ENCODE data around the gene CENATAC.

- TF ChIP-seq, protein P1, sequence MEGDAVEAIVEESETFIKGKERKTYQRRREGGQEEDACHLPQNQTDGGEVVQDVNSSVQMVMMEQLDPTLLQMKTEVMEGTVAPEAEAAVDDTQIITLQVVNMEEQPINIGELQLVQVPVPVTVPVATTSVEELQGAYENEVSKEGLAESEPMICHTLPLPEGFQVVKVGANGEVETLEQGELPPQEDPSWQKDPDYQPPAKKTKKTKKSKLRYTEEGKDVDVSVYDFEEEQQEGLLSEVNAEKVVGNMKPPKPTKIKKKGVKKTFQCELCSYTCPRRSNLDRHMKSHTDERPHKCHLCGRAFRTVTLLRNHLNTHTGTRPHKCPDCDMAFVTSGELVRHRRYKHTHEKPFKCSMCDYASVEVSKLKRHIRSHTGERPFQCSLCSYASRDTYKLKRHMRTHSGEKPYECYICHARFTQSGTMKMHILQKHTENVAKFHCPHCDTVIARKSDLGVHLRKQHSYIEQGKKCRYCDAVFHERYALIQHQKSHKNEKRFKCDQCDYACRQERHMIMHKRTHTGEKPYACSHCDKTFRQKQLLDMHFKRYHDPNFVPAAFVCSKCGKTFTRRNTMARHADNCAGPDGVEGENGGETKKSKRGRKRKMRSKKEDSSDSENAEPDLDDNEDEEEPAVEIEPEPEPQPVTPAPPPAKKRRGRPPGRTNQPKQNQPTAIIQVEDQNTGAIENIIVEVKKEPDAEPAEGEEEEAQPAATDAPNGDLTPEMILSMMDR (conservative IDR thresholded peaks at IDR 0.05; ENCODE audit: low read depth in 2 of 2): no peak
- no peak for TF ChIP-seq EZH2 (IDR thresholded peaks at IDR 0.05; ENCODE audit: low read depth, unreplicated experiment)
- TF ChIP-seq, protein P2, sequence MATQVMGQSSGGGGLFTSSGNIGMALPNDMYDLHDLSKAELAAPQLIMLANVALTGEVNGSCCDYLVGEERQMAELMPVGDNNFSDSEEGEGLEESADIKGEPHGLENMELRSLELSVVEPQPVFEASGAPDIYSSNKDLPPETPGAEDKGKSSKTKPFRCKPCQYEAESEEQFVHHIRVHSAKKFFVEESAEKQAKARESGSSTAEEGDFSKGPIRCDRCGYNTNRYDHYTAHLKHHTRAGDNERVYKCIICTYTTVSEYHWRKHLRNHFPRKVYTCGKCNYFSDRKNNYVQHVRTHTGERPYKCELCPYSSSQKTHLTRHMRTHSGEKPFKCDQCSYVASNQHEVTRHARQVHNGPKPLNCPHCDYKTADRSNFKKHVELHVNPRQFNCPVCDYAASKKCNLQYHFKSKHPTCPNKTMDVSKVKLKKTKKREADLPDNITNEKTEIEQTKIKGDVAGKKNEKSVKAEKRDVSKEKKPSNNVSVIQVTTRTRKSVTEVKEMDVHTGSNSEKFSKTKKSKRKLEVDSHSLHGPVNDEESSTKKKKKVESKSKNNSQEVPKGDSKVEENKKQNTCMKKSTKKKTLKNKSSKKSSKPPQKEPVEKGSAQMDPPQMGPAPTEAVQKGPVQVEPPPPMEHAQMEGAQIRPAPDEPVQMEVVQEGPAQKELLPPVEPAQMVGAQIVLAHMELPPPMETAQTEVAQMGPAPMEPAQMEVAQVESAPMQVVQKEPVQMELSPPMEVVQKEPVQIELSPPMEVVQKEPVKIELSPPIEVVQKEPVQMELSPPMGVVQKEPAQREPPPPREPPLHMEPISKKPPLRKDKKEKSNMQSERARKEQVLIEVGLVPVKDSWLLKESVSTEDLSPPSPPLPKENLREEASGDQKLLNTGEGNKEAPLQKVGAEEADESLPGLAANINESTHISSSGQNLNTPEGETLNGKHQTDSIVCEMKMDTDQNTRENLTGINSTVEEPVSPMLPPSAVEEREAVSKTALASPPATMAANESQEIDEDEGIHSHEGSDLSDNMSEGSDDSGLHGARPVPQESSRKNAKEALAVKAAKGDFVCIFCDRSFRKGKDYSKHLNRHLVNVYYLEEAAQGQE (IDR thresholded peaks at IDR 0.05; ENCODE audit: unreplicated experiment): no peak
- no peak for TF ChIP-seq JUNB (IDR thresholded peaks at IDR 0.05; ENCODE audit: unreplicated experiment)
- TF ChIP-seq EZH2phosphoT487 (IDR thresholded peaks at IDR 0.05; ENCODE audit: unreplicated experiment): no peak
- TF ChIP-seq CREB1 (CRISPR knock-in tag; IDR thresholded peaks at IDR 0.05; ENCODE audit: low read depth): no peak
- TF ChIP-seq POLR2AphosphoS5 (IDR thresholded peaks at IDR 0.05; ENCODE audit: low read depth): no peak
- no peak for TF ChIP-seq NANOG (IDR thresholded peaks at IDR 0.05; ENCODE audit: borderline replicate concordance)
- no peak for TF ChIP-seq ZNF331 (CRISPR knock-in tag; IDR thresholded peaks at IDR 0.05; ENCODE audit: low read depth)
- no peak for TF ChIP-seq STAT1 (IDR thresholded peaks at IDR 0.05; ENCODE audit: unreplicated experiment)
- TF ChIP-seq, protein P3, sequence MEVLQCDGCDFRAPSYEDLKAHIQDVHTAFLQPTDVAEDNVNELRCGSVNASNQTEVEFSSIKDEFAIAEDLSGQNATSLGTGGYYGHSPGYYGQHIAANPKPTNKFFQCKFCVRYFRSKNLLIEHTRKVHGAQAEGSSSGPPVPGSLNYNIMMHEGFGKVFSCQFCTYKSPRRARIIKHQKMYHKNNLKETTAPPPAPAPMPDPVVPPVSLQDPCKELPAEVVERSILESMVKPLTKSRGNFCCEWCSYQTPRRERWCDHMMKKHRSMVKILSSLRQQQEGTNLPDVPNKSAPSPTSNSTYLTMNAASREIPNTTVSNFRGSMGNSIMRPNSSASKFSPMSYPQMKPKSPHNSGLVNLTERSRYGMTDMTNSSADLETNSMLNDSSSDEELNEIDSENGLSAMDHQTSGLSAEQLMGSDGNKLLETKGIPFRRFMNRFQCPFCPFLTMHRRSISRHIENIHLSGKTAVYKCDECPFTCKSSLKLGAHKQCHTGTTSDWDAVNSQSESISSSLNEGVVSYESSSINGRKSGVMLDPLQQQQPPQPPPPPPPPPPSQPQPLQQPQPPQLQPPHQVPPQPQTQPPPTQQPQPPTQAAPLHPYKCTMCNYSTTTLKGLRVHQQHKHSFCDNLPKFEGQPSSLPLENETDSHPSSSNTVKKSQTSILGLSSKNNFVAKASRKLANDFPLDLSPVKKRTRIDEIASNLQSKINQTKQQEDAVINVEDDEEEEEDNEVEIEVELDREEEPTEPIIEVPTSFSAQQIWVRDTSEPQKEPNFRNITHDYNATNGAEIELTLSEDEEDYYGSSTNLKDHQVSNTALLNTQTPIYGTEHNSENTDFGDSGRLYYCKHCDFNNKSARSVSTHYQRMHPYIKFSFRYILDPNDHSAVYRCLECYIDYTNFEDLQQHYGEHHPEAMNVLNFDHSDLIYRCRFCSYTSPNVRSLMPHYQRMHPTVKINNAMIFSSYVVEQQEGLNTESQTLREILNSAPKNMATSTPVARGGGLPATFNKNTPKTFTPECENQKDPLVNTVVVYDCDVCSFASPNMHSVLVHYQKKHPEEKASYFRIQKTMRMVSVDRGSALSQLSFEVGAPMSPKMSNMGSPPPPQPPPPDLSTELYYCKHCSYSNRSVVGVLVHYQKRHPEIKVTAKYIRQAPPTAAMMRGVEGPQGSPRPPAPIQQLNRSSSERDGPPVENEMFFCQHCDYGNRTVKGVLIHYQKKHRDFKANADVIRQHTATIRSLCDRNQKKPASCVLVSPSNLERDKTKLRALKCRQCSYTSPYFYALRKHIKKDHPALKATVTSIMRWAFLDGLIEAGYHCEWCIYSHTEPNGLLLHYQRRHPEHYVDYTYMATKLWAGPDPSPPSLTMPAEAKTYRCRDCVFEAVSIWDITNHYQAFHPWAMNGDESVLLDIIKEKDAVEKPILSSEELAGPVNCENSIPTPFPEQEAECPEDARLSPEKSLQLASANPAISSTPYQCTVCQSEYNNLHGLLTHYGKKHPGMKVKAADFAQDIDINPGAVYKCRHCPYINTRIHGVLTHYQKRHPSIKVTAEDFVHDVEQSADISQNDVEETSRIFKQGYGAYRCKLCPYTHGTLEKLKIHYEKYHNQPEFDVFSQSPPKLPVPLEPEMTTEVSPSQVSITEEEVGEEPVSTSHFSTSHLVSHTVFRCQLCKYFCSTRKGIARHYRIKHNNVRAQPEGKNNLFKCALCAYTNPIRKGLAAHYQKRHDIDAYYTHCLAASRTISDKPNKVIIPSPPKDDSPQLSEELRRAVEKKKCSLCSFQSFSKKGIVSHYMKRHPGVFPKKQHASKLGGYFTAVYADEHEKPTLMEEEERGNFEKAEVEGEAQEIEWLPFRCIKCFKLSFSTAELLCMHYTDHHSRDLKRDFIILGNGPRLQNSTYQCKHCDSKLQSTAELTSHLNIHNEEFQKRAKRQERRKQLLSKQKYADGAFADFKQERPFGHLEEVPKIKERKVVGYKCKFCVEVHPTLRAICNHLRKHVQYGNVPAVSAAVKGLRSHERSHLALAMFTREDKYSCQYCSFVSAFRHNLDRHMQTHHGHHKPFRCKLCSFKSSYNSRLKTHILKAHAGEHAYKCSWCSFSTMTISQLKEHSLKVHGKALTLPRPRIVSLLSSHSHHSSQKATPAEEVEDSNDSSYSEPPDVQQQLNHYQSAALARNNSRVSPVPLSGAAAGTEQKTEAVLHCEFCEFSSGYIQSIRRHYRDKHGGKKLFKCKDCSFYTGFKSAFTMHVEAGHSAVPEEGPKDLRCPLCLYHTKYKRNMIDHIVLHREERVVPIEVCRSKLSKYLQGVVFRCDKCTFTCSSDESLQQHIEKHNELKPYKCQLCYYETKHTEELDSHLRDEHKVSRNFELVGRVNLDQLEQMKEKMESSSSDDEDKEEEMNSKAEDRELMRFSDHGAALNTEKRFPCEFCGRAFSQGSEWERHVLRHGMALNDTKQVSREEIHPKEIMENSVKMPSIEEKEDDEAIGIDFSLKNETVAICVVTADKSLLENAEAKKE (CRISPR knock-in tag; IDR thresholded peaks at IDR 0.05): no peak
- no peak for TF ChIP-seq ETS1 (IDR thresholded peaks at IDR 0.05)
- TF ChIP-seq ZNF114 (CRISPR knock-in tag; IDR thresholded peaks at IDR 0.05): no peak
Observed at GRCh38 chr11:119029340-119030028, 31.5 kb downstream of the CENATAC start.

All from GM23338 (cell line).